ENCODE results near the gene PHKG1. TPM values are rescaled to one million over a fixed set of nuclear protein-coding genes. Genes with fewer than 3 reads are reported as not detected.

Gene PHKG1
- total RNA-seq, 1 experiment from 2014 or later, result 1.1 TPM

- H3K4me1 ChIP-seq, result no peaks in the 10 kb centered on the region
- intact Hi-C loops (cut with micrococcal nuclease; ENCODE audit: unreplicated experiment), result no loop called here
These were observed 1.2 kb downstream of the PHKG1 start for GRCh38 chr7:56091591-56091990.

GRCh38 chr7:56087445-56087844 is 5.3 kb downstream of the PHKG1 start:
- H3K4me1 Mint-ChIP-seq (ENCODE audit: low read depth, unreplicated experiment), result no peaks in the 10 kb centered on the region
- Histone ChIP-seq H3K36me3 (ENCODE audit: control insufficient read depth, insufficient read depth, low read length) (no peaks in the 10 kb centered on the region; the same call in 1 of the 2 replicates), H3K4me1 (no peaks in the 10 kb centered on the region), H3K4me3 (ENCODE audit: low read depth, low read length) (no peak overlapping the region), H3K27me3 (replicated peaks; ENCODE audit: control insufficient read depth, insufficient read depth, low read length) (no peaks in the 10 kb centered on the region), H3K9me3 (no peaks in the 10 kb centered on the region)
- intact Hi-C loops (cut with micrococcal nuclease; ENCODE audit: unreplicated experiment), result no loop called here
- peaks cover 12% of the 10 kb centered on the region for H3K36me3 Mint-ChIP-seq (ENCODE audit: insufficient read depth, unreplicated experiment)
- no peak for DNase-seq
- H3K27me3 Mint-ChIP-seq (ENCODE audit: insufficient read depth, unreplicated experiment), result no peaks in the 10 kb centered on the region
- no peak overlapping the region for H3K4me3 Mint-ChIP-seq (ENCODE audit: unreplicated experiment)
- TF ChIP-seq, protein P1, sequence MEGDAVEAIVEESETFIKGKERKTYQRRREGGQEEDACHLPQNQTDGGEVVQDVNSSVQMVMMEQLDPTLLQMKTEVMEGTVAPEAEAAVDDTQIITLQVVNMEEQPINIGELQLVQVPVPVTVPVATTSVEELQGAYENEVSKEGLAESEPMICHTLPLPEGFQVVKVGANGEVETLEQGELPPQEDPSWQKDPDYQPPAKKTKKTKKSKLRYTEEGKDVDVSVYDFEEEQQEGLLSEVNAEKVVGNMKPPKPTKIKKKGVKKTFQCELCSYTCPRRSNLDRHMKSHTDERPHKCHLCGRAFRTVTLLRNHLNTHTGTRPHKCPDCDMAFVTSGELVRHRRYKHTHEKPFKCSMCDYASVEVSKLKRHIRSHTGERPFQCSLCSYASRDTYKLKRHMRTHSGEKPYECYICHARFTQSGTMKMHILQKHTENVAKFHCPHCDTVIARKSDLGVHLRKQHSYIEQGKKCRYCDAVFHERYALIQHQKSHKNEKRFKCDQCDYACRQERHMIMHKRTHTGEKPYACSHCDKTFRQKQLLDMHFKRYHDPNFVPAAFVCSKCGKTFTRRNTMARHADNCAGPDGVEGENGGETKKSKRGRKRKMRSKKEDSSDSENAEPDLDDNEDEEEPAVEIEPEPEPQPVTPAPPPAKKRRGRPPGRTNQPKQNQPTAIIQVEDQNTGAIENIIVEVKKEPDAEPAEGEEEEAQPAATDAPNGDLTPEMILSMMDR (IDR thresholded peaks at IDR 0.05; ENCODE audit: insufficient read depth in 1 of 2, low read depth in 1 of 2, low read length in 1 of 2, severe bottlenecking in 1 of 2, unreplicated experiment in 1 of 2), result no peak
- no TSS peak for BruUV-seq (replicated peaks)
- H3K27ac Mint-ChIP-seq (ENCODE audit: unreplicated experiment), result no peak overlapping the region
- ChIA-PET POLR2A (no interaction called here), CTCF (no interaction called here)
- H3K9me3 Mint-ChIP-seq (ENCODE audit: unreplicated experiment), result no peaks in the 10 kb centered on the region

More at GRCh38 chr7:56091591-56091990, 1.2 kb downstream of the PHKG1 start:
- Mint-ChIP-seq H3K36me3 (ENCODE audit: insufficient read depth, unreplicated experiment) (peaks cover 18% of the 10 kb centered on the region), H3K4me3 (ENCODE audit: unreplicated experiment) (no peak overlapping the region), H3K9me3 (ENCODE audit: unreplicated experiment) (no peaks in the 10 kb centered on the region), H3K4me1 (ENCODE audit: low read depth, unreplicated experiment) (no peaks in the 10 kb centered on the region), H3K27me3 (ENCODE audit: insufficient read depth, unreplicated experiment) (no peaks in the 10 kb centered on the region), H3K27ac (ENCODE audit: unreplicated experiment) (no peak overlapping the region)
- TF ChIP-seq, protein P1 (IDR thresholded peaks at IDR 0.05; ENCODE audit: insufficient read depth in 1 of 2, low read depth in 1 of 2, low read length in 1 of 2, severe bottlenecking in 1 of 2, unreplicated experiment in 1 of 2), result no peak
- Histone ChIP-seq H3K36me3 (ENCODE audit: control insufficient read depth, insufficient read depth, low read length) (no peaks in the 10 kb centered on the region; the same call in 1 of the 2 replicates), H3K4me3 (ENCODE audit: low read depth, low read length) (no peak overlapping the region), H3K9me3 (no peaks in the 10 kb centered on the region), H3K27me3 (replicated peaks; ENCODE audit: control insufficient read depth, insufficient read depth, low read length) (no peaks in the 10 kb centered on the region)
- ChIA-PET POLR2A (no interaction called here), CTCF (no interaction called here)
- DNase-seq, result no peak
- no TSS peak for BruUV-seq (replicated peaks)

- DNase-seq, result no peak
- Mint-ChIP-seq H3K4me1 (ENCODE audit: low read depth, unreplicated experiment) (no peaks in the 10 kb centered on the region), H3K4me3 (ENCODE audit: unreplicated experiment) (no peak overlapping the region), H3K36me3 (ENCODE audit: insufficient read depth, unreplicated experiment) (peaks cover 12% of the 10 kb centered on the region), H3K27me3 (ENCODE audit: insufficient read depth, unreplicated experiment) (no peaks in the 10 kb centered on the region), H3K9me3 (ENCODE audit: unreplicated experiment) (no peaks in the 10 kb centered on the region), H3K27ac (ENCODE audit: unreplicated experiment) (no peak overlapping the region)
- Histone ChIP-seq H3K4me1 (no peaks in the 10 kb centered on the region), H3K36me3 (ENCODE audit: control insufficient read depth, insufficient read depth, low read length) (no peaks in the 10 kb centered on the region; the same call in 1 of the 2 replicates), H3K9me3 (no peaks in the 10 kb centered on the region), H3K4me3 (ENCODE audit: low read depth, low read length) (no peak overlapping the region), H3K27me3 (replicated peaks; ENCODE audit: control insufficient read depth, insufficient read depth, low read length) (no peaks in the 10 kb centered on the region)
- TF ChIP-seq, protein P1 (IDR thresholded peaks at IDR 0.05; ENCODE audit: insufficient read depth in 1 of 2, low read depth in 1 of 2, low read length in 1 of 2, severe bottlenecking in 1 of 2, unreplicated experiment in 1 of 2), result no peak
- intact Hi-C loops (cut with micrococcal nuclease; ENCODE audit: unreplicated experiment), result no loop called here
- ChIA-PET POLR2A (no interaction called here), CTCF (no interaction called here)
- BruUV-seq (replicated peaks), result no TSS peak
These were observed 6.0 kb downstream of the PHKG1 start for GRCh38 chr7:56086761-56087160.
